ENCODE measurements around the gene PSME2.

Gene PSME2, protein sequence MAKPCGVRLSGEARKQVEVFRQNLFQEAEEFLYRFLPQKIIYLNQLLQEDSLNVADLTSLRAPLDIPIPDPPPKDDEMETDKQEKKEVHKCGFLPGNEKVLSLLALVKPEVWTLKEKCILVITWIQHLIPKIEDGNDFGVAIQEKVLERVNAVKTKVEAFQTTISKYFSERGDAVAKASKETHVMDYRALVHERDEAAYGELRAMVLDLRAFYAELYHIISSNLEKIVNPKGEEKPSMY

DNA sequence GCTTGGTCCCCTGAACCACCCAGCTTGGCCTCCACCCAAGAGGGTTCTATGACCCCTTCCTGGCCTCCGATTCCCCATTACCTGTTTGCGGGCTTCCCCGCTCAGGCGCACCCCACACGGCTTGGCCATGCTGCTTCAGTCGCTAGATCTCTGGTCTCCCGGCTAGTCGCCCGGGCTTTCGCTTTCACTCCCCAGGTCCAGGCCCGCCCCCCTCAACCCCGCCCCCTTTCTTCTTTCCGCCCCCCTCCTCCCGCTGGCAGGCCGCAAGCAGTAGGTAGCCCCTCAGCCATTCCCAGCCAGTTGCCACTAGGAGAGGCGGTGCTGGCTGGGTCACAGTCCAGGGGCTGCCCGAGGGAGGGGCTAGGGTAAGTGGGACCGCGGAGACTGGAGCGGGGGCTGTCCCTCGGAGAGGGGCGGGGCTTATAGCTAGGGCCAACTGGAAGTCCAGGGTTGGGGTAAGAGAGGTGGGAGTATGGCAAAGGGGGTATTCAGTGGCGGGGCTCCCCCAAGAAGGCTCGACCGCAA lies at the start of gene PSME2:
Gene PSME2 (minus strand): TSS at position 158 of the 525 bp plus-strand sequence. CDS start 29 bp downstream, at position 129.
- DNase-seq (ENCODE audit: low spot score) = peak; percentile 93

DNA sequence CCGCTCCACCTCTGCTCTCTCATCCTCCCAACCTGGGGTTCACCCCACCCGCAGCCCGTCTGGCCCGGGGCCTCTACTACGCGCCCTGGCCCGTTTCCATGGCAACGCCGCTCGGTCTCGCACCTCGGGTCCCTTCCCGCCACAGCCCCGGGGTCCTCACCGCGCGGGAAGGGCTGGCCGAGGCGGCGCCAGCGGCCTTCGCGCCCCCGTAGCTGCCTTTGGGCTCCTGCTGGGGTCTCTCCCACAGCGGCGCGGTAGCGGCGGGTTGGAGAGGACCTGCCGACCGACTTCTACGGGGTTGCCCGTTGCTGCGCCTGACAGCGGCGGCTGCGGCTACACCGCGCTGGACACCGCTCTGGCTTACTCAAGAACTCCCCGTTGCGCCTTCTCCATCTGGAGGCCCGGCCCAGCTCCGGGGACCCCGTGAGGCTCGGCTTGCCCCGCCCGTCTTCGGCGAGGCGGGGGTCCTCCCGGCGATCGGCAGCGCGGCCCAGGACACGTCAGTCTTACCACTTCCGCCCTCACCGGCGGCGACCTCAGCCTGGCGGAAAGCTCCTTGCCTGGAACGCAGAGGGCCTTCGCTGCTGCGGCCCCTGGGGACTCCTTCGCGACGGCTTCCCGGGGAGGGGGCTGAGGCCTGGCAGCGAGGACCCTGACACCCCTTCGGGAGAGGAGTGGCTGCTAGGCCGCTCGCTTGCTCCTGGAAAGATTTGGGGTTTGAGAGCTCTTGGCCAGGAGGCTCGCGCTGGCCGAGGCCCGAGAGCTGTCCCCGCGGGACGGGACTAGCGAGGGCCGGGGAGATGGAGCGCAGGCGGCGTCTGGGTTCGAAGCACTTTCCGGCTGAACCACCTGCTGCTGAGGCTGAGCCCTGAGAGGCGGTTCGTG lies 49.0 kb upstream of the PSME2 start, which contains the start of gene TM9SF1:
Gene TM9SF1 (minus strand): TSS at position 256 of the 885 bp plus-strand sequence. CDS start 422 bp downstream, outside the sequence.
- DNase-seq (ENCODE audit: low spot score) = peak; percentile 95

DNA sequence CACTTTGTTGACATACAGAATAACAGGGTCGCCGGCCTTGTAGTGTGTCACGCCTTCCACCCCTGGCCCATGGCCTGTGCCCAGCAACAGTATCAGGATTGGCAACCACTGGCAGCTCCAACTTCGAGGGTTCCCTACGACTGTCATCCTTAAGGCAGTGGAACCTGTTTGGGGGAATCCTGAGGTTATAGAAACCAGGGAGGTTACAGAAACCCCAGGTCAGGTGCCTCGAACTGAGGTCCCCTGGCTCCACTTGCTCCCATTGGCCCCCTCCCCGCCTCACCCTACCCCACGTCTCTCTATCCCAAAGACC lies 48.4 kb upstream of the PSME2 start:
- no peak for DNase-seq (ENCODE audit: low spot score)

DNA sequence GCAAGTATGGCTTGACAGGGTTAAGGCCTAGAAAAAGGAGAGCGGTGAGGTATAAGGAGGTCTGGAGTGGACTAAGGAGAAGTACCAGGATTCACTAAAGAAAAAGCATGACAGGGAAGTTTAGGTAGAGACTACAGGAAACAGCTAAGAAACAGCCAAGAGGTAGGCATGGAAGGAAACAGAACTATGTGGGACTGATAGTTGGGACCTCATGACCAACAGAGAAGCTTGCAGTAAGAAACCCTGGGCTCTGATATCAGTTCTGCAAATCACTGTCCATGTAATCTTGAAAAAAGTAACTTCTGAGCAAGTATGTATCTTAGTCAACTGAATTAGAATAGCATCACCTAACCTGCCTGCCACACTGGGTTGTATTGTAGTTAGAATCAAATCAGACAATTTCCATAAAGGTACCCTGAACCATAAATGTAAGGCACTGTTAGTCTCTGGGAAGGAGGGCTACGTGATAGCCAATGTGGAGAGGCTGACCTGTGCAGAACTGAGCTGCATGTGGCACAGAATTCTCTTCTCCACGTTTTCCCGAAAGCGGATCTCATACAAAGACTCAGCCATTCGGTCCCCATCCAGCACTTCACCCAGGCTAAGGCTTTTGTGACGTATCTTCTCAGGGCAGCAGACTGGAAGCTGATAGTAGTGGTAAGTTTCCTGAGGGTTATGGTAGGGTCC lies 47.9 kb upstream of the PSME2 start:
- DNase-seq (ENCODE audit: low spot score) = no peak

DNA sequence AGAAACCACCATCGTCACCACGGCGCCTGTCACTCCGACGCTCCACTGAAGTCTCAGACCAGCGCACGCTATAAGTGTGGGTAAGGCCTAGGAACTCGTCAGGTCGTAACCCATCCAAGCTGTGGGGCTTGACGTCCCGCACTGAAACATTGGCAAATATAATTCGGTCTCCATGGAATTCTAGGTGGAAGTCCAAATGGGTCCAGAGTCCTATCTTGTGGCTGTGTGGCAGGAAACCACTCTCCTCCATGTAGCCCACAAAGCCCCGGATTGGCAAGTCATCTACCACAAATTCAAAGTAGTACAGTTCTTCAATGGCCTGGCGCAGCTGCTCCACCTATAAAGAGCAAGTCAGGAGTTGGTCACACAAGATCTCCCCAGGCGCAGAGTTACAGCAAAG lies 46.5 kb upstream of the PSME2 start:
- DNase-seq (ENCODE audit: low spot score) = no peak

DNA sequence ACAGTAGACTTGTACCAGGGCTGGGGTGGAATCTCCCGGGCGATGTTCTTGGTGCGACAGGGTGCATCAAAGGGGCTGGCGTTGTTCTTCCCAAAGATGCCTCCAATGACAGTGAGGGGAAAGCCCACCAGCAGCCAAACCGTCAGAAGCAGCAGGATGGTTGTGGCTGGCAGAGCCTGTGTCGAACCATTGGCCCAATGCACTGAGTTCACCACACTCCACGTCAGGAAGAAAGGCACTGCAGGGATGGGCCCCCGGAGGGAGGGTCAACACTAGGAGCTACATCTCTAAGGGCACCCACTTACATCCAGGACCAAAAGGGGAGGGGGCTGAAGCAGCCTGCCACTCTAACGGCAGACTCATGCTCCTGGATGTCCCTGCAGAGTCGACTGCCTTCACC lies 44.0 kb upstream of the PSME2 start:
- DNase-seq (ENCODE audit: low spot score) = no peak

DNA sequence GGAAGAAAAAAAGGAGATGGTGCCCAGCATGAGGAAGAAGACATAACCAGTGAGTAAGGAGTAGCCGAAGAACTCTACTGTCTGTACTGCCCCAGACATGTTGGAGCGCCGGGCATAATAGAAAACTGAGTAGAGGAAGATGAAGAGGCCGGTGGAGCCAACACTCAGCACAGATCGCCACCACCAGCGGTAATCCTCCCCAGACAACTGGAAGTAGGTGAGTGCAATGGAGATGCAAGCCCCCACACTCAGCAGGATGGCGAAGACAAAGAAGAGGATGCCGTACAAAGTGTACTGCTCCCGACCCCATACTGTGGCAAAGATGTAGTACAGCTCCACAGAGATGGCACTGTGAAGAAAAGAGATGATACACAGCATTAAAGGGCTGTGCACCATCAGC lies 43.0 kb upstream of the PSME2 start:
- no peak for DNase-seq (ENCODE audit: low spot score)

DNA sequence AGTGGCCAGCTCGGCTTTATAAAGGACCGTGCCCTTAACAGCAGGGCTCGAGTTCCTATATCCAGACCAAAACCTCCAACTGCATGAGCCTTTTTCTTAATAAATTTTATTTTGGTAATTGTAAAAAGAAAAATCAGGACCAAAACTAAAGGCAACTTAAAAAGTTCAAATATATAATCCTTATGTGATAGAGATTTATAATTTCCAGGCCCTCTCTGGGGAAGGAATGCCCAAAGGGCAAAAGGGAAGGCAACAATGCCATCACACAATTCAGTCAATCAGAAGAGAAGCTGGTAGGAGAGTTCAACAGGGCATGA lies 42.6 kb upstream of the PSME2 start:
- no peak for DNase-seq (ENCODE audit: low spot score)

DNA sequence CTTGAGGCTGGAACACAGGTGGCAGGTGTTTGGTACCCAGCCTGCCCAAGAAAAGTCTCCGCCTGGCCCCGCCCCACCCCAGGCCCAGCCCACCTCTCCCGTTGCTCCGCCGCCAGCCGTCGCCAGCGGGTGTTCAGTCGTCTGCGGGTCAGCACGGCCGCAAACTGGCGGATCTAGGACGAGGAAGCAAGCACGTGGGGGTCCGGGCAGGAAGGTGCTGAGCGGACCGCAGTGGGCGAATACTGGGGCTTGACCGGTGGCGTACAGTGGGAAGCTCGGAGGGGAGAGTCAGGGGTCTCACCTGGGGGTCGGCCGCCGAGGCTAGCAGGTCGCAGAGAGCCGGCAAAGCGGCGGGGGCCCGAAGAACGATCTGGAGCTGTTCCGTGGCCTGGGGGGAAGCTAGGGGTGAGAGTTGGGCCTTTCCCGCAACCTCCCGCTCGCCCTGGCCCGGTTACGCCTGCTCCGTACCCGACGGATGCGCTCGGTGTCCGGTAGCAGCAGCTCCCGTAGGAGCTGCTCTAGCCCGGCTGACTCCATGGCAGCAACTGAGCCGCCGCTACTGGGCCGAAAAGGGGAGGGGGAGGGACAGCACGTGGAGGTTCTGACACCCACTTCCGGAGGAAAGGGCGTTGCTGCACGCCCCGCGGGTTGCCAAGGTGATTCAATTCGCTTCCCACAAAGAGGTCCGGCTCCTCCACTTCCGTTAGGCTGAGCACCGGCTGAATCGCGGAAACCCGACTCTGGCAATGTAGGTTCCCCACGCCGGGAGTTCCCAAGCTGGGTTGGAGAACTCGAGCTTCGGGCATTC lies 42.0 kb upstream of the PSME2 start, which contains the start of gene IPO4:
Gene IPO4 (minus strand): TSS at position 566 of the 808 bp plus-strand sequence. CDS start 29 bp downstream, at position 537.
- peak; percentile 99 for DNase-seq (ENCODE audit: low spot score)

DNA sequence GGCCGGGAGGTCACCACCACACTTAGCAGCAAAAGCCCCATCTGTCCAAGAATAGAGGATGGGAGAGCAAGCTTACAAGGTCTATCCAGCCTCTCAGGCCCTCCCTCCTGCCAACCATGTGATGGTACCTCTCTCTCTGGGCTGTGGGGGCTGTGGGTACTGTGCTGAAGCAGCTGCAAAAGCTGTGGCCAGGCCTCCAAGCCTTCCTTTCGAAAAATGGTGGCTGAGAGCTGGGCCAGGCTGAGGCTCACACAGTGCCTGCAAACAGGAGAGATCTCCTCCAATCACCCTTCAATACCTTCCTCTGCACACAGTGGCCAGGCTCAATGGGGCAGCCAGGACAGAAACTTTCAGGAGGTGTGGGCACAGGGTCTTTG lies 41.1 kb upstream of the PSME2 start:
- DNase-seq (ENCODE audit: low spot score) = no peak

DNA sequence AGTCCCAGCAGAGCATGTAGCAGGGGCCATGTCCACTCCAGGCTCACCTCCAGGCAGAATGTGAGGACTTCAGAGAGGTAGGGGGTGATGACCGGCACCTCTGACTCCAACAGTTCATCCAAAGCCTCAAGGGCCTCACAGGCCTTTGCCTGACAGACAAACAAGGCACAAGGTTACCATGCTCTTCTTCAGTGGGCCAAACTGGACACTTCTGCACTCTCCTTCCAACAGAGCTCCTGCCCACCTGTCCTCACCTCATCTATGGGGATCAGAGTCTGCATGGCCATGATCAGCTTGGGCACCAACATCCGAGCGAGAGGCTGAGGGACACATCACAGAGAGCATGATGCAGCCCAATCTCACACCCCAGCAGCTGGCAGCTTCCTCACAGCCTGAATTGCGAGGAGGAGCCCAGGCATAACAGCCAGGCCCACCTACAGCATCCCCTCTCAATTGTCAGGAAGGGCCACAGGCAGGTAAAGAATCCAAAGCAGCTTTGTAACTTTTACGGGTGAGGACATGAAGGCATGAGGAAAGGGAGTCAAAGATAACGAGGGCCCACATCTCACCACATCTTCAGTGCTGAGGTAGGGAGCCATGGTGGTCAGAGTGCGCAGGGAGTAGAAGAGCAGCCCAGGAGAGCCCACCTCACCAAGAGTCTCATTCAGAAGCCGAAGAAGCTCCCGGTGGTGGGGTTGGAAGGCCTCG lies 40.6 kb upstream of the PSME2 start:
- DNase-seq (ENCODE audit: low spot score) = no peak

DNA sequence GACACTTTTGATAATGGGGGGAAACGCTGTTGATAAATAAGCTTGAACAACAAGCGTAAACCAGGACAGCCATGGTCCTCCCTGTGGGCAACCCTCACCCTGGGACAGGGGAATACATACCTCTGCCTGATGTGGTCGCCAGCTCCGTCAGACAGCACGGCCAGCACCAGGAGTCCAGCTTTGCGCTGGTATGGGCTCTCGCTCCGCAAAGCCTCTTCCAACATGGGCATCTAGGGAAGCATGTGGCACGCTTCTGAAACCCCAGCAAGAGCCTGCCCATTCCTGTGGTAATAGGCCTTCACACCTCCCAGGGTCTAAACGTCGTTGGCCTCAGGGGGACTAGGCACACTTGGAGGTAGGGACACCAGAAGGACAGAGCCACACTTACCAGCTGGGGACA lies 39.3 kb upstream of the PSME2 start:
- no peak for DNase-seq (ENCODE audit: low spot score)

DNA sequence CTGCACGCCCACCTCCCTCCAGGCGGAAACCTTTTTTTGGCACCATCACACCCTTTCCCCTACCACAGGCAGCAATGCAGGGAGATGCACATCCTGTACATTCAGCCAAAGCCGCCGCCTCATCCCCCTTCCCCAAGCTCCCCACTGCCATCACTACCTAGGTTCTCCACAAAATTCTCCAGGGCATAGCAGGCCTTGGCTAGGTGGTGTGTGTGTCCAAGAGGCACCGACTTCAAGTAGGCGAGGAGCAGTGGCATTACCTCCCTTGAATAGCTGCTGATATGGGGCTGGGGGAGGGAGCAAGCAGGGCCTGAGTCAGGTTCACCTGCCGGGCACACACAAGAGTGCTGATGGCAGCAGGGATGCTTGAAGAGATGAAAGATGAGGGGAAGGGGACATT lies 38.6 kb upstream of the PSME2 start:
- no peak for DNase-seq (ENCODE audit: low spot score)

DNA sequence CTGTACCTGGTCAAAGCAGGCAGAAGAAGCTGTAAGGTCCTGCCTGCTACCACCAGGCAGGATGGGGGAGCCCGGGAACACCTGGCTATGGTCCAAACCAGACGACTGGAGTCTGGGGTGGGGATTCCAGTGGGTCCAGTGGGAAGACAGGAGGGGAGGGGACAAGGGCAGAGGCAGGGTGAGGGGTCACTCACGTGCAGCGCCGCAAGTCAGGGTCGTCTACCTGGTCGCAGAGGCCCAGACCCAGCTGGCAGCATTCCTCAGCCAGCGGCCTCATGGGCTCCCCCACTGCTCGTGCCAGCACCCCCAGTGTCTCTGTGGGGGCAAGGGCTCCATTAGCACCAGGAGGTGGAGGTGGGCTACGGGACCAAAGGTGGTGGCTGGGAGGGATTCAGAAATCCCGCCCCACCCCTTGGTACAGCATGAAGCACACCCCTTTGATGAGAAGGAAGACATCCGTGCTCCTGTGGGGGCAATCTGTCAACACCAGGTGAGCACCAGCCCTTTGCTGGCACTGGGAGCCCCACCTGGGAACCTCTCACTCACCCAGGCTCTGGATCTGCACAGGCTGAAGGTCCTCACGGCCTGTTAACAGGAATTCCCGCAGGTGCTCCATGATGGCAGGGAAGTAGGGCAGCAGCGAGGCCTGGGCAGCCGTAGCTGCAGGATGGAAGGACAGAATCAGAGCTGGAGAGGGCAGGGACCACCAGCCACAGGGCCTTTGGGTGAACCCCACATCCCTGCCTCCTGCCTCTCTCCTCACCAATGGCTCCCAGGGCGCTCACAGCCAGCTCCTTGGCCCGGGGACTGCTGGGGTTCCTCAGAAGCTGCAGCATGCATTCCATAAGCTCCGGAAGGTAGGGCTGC lies 37.9 kb upstream of the PSME2 start:
- no peak for DNase-seq (ENCODE audit: low spot score)

DNA sequence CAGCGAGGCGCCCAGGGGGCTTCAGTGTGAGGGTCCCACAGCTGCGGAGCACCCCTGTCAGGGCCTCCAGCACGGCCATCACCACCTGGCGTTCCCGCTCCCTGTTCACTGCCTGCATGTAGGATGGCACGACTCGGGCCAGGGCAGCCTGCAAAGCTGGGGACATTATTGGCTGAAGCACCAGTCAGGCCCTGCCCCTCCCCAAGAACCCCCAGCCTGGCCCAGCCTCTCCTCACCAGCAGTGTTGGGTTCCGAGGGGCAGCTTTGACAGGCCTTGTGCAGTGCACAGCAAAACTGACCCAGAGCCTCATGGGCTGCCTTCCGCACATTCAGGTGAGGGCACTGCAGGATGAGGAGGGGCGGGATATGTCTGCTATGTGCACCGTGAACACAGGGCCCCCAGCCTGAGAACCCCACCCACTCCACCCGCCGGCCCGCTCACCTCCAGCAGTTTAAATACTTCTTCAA lies 36.6 kb upstream of the PSME2 start:
- DNase-seq (ENCODE audit: low spot score) = no peak

DNA sequence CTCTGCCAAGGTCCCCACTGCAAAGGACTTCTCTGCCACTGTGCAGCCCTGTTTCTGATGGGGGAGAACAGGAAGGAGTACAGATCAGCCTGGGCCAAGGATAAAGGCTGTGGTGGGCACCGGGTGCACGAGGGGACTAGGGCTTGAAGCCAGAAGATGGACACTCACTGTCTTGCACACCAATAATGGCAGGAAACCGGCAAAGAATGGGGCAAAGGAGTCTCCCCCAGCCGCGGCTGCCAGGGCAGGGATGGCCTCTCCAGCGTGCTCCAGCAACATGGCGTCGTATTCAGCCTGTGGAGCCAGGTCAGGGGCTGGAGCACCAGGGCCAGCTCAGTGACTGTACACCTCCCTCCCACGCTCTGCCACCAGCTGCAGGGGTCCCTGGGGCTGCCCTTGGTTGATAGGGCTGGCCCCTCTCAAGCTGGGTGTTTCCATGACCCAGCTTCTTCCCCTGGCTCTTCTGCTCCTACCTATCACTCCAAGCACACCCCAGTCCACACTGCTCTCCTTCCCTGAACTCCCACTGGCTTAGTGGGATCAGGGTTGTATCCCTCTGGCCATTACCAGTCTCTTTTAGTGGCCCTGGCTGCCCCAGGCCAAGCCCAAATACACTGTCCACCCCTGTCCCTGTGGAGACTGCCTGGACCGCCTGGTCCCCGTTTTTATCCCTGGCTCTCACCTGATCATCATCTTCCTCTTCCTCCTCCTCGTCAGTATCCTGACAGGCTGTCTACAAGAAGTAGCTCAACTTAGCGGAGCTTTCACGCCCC lies 35.9 kb upstream of the PSME2 start:
- no peak for DNase-seq (ENCODE audit: low spot score)

DNA sequence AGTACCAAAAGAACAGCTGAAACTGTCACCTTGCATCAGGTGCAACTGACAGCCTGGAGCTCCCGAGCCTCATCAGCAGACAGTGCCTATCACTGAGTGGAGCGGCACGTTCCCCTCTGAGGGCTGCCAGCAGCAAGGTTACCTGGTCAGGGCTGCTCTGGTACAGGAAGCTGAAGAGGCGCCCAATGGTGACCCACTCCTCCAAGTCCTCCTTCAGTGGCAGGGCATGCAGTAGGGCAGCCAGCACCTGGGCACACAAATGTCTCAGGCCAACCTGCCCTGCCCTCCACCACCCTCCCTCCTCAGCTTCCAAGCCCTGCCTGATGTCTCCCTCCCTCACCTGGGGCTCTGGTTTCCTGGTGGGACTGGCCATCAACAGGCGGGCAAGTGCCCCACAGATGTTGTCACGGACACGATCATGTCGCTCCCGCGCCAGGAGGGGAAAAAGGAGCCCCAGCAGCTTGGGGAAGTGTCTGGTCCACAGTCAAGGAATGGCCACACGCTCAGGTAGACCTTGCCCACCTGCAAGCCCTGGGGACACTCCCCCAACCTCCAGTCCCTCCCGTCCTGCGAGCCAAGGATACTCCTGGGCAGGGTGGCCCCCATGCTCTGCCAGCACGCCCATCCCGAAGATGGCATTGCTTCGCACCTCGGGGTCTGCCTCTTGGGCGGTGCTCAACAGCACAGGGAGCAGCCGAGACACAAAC lies 35.1 kb upstream of the PSME2 start:
- no peak for DNase-seq (ENCODE audit: low spot score)

DNA sequence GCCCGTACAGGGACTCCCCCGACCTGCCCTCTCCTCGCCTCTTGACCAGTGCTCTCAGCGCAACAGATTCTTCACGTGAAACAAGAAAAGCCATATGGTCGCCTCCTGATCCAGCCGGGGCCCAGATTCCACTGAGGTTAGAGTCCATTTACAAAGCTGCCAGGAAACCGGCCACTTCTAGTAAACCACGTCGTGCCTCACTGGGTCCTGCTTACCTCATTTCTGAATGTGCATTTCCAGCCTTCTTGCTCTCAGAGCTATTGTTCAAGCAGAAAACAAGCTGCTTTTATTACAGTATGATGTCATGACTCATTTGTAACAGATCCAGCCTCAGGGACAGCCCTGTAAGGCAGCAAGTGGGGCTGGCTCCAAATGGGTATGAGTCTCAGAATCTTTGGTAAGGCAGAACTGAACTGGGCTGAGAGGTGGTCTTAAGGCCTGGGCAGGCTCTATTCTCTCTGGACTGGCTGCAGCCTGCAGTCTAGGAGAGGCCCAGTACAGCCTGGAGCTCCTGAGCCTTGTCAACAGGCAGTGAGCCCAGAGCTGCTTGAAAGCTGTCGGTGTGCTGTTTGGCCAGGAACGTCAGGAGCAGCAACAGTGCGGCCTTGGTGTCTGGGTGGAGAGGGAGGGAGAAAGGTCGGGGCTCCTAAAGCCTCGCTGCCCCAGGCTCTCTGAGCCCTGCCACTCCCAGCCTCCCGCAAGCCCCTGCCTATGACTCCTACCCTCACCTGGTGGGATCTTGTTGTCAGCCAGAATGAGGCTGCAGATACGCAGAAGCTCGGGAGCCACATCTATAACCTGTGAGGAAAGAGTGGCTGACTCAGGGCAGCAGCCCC lies 33.8 kb upstream of the PSME2 start:
- peak; percentile 27 for DNase-seq (ENCODE audit: low spot score)
